ENCODE measurements around the gene MT1A. TPM values are rescaled to one million over a fixed set of nuclear protein-coding genes. Genes with fewer than 3 reads are reported as not detected.

MT1A gene
- total and polyA plus RNA-seq, 10 of the 15 experiments (the other 5 are each of a cell fraction or from before 2014, with no cell fraction given): not detected

DNA sequence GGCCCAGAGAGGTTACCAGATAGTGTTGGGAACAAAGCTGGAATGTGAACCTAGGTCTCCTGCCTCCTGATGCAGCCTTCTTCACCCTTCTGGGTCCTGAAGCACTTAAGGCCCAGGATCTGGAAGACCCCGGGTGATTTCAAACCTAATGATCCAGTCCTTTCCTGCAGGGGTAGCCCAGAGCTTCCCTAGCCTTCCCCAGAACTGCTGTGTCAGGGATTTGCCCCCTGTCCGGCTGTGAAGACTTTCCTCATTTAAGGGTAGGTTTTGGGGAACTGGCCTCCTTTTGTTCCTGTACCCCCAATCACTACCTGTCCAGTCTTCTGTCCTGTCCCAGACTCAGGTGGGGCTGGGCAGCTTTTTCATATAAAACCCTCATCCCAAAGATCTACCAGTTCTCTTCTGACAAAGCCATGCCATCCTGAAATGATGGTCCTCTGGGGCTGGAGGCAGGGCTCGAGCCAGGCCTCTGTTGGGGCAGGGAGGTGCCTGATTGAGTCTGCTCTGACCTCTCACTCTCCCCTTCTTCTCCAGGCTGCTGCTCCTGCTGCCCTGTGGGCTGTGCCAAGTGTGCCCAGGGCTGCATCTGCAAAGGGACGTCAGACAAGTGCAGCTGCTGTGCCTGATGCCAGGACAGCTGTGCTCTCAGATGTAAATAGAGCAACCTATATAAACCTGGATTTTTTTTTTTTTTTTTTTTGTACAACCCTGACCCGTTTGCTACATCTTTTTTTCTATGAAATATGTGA lies 45.1 kb downstream of the MT1A start:
- in situ Hi-C loops (cut with MboI): loop anchor here (25.0 kb wide), 1 partner anchor 746 kb away; no protein-coding TSS in a partner anchor
- Histone ChIP-seq H3K4me3 (no peak overlapping the region), H3K4me1 (ENCODE audit: control insufficient read depth, insufficient read depth, low read length) (peaks cover 12% of the 10 kb centered on the region), H3K9ac (ENCODE audit: control insufficient read depth, insufficient read depth, low read length) (no peak overlapping the region), H3K79me2 (ENCODE audit: control insufficient read depth, insufficient read depth, low read length) (no peaks in the 10 kb centered on the region), H3K9me3 (replicated peaks; ENCODE audit: control insufficient read depth, insufficient read depth, low read length) (no peaks in the 10 kb centered on the region), H3K27me3 (replicated peaks in 1 of 2; ENCODE audit: control insufficient read depth in 2 of 2, insufficient read depth in 2 of 2, low read length in 1 of 2) (no peaks in the 10 kb centered on the region; a peak in 1 of 4 replicates), H4K20me1 (ENCODE audit: control insufficient read depth, insufficient read depth) (no peaks in the 10 kb centered on the region), H2AFZ (ENCODE audit: control insufficient read depth, low read depth, low read length) (no peak overlapping the region), H3K4me2 (ENCODE audit: control insufficient read depth, insufficient read depth) (no peak overlapping the region), H3K27ac (ENCODE audit: control insufficient read depth, insufficient read depth) (no peak overlapping the region), H3K36me3 (ENCODE audit: control insufficient read depth in 2 of 2, insufficient read depth in 2 of 2, low read length in 1 of 2) (no peaks in the 10 kb centered on the region)
- ChIA-PET CTCF (interaction anchor here (1.0 to 2.5 kb wide), 3 partner anchors 18 to 327 kb away, joined by 3 to 13 read pairs (median 3); no protein-coding TSS in a partner anchor), POLR2A (interaction anchor here (0.6 kb wide), 1 partner anchor 217 kb away, joined by 3 read pairs; no protein-coding TSS in a partner anchor), SMC1A (ENCODE audit: uncharacterized antibody, unreplicated experiment) (interaction anchor here (0.8 to 1.5 kb wide), 3 partner anchors 10 to 106 kb away, joined by 3 to 11 read pairs (median 3); no protein-coding TSS in a partner anchor), RAD21 (ENCODE audit: unreplicated experiment) (interaction anchor here (1.2 to 1.7 kb wide), 3 partner anchors 10 to 18 kb away, joined by 3 to 6 read pairs (median 3); no protein-coding TSS in a partner anchor)
- FAIRE-seq (no peak), DNase-seq (ENCODE audit: low read depth, low spot score) (no peak), ATAC-seq (no peak)
- 71% methylated on average over 5 of the region's 5 CpGs for WGBS (ENCODE audit: insufficient coverage, insufficient replicate concordance, low lambda C conversion rate, missing lambda C conversion rate)
- BruUV-seq (replicated peaks): no TSS peak
- intact Hi-C loops (cut with micrococcal nuclease; ENCODE audit: unreplicated experiment): no loop called here
- TF ChIP-seq PML (IDR thresholded peaks at IDR 0.05; ENCODE audit: low read length): no peak
- TF ChIP-seq, protein P1, sequence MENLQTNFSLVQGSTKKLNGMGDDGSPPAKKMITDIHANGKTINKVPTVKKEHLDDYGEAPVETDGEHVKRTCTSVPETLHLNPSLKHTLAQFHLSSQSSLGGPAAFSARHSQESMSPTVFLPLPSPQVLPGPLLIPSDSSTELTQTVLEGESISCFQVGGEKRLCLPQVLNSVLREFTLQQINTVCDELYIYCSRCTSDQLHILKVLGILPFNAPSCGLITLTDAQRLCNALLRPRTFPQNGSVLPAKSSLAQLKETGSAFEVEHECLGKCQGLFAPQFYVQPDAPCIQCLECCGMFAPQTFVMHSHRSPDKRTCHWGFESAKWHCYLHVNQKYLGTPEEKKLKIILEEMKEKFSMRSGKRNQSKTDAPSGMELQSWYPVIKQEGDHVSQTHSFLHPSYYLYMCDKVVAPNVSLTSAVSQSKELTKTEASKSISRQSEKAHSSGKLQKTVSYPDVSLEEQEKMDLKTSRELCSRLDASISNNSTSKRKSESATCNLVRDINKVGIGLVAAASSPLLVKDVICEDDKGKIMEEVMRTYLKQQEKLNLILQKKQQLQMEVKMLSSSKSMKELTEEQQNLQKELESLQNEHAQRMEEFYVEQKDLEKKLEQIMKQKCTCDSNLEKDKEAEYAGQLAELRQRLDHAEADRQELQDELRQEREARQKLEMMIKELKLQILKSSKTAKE (IDR thresholded peaks at IDR 0.05; ENCODE audit: low read depth, poor library complexity, severe bottlenecking): no peak
- TF ChIP-seq MTA3 (IDR thresholded peaks at IDR 0.05; ENCODE audit: borderline replicate concordance, low read length): no peak
- TF ChIP-seq, protein P2, sequence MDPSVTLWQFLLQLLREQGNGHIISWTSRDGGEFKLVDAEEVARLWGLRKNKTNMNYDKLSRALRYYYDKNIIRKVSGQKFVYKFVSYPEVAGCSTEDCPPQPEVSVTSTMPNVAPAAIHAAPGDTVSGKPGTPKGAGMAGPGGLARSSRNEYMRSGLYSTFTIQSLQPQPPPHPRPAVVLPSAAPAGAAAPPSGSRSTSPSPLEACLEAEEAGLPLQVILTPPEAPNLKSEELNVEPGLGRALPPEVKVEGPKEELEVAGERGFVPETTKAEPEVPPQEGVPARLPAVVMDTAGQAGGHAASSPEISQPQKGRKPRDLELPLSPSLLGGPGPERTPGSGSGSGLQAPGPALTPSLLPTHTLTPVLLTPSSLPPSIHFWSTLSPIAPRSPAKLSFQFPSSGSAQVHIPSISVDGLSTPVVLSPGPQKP (IDR thresholded peaks at IDR 0.05; ENCODE audit: low read depth, low read length): no peak
- TF ChIP-seq, protein P3, sequence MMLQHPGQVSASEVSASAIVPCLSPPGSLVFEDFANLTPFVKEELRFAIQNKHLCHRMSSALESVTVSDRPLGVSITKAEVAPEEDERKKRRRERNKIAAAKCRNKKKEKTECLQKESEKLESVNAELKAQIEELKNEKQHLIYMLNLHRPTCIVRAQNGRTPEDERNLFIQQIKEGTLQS (IDR thresholded peaks at IDR 0.05; ENCODE audit: borderline replicate concordance, extremely low read depth, low read depth, low read length): no peak
- TF ChIP-seq, protein P4, sequence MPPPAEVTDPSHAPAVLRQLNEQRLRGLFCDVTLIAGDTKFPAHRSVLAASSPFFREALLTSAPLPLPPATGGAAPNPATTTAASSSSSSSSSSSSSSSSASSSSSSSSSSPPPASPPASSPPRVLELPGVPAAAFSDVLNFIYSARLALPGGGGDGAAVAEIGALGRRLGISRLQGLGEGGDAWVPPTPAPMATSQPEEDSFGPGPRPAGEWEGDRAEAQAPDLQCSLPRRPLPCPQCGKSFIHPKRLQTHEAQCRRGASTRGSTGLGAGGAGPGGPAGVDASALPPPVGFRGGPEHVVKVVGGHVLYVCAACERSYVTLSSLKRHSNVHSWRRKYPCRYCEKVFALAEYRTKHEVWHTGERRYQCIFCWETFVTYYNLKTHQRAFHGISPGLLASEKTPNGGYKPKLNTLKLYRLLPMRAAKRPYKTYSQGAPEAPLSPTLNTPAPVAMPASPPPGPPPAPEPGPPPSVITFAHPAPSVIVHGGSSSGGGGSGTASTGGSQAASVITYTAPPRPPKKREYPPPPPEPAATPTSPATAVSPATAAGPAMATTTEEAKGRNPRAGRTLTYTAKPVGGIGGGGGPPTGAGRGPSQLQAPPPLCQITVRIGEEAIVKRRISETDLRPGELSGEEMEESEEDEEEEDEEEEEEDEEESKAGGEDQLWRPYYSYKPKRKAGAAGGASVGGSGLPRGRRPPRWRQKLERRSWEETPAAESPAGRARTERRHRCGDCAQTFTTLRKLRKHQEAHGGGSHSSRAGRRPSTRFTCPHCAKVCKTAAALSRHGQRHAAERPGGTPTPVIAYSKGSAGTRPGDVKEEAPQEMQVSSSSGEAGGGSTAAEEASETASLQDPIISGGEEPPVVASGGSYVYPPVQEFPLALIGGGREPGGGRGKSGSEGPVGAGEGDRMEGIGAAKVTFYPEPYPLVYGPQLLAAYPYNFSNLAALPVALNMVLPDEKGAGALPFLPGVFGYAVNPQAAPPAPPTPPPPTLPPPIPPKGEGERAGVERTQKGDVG (CRISPR knock-in tag; IDR thresholded peaks at IDR 0.05): no peak
- no peak for TF ChIP-seq RELA (IDR thresholded peaks at IDR 0.05; ENCODE audit: borderline replicate concordance, partially characterized antibody)
- no peak for TF ChIP-seq KDM1A (IDR thresholded peaks at IDR 0.05; ENCODE audit: borderline replicate concordance)
- TF ChIP-seq, protein P5, sequence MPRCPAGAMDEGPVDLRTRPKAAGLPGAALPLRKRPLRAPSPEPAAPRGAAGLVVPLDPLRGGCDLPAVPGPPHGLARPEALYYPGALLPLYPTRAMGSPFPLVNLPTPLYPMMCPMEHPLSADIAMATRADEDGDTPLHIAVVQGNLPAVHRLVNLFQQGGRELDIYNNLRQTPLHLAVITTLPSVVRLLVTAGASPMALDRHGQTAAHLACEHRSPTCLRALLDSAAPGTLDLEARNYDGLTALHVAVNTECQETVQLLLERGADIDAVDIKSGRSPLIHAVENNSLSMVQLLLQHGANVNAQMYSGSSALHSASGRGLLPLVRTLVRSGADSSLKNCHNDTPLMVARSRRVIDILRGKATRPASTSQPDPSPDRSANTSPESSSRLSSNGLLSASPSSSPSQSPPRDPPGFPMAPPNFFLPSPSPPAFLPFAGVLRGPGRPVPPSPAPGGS (IDR thresholded peaks at IDR 0.05; ENCODE audit: borderline replicate concordance, insufficient read depth, low read depth, low read length, poor library complexity, severe bottlenecking): no peak
- no peak for TF ChIP-seq SPI1 (IDR thresholded peaks at IDR 0.05; ENCODE audit: borderline replicate concordance, insufficient read depth, low read depth, low read length)
- TF ChIP-seq MEF2B (IDR thresholded peaks at IDR 0.05; ENCODE audit: partially characterized antibody, poor library complexity, severe bottlenecking): no peak
- no peak for TF ChIP-seq DPF2 (IDR thresholded peaks at IDR 0.05)
- no peak for TF ChIP-seq RB1 (IDR thresholded peaks at IDR 0.05; ENCODE audit: borderline replicate concordance)

All from GM12878 (cell line).